ENCODE measurements around the gene NRARP. TPM values are rescaled to one million over a fixed set of nuclear protein-coding genes. Genes with fewer than 3 reads are reported as not detected.

NRARP gene
- total and polyA plus RNA-seq, 4 donors, result 0.48 to 1.3 (median 0.93) TPM; not detected in 1

DNA sequence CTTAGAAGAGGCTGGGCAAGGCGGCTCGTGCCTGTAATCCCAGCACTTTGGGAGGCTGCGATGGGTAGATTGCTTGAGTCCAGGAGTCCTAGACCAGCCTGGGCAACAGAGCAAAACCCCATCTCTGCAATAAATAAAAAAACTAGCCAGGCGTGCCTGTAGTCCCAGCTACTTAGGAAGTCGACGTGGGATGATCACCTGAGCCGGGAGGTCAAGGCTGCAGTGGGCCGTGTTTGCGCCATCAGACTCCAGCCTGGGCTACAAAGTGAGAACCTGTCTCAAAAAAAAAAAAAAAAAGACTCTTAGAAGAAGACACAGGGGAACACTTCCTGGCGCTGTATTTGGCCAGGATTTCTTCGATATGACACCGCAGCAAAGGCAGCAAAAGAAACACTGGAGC is 23.7 kb upstream of the NRARP start:
- TF ChIP-seq SP1 (IDR thresholded peaks at IDR 0.05) (no peak), FOXA2 (IDR thresholded peaks at IDR 0.05) (no peak), RXRA (IDR thresholded peaks at IDR 0.05) (no peak)
- TF ChIP-seq, protein P1, sequence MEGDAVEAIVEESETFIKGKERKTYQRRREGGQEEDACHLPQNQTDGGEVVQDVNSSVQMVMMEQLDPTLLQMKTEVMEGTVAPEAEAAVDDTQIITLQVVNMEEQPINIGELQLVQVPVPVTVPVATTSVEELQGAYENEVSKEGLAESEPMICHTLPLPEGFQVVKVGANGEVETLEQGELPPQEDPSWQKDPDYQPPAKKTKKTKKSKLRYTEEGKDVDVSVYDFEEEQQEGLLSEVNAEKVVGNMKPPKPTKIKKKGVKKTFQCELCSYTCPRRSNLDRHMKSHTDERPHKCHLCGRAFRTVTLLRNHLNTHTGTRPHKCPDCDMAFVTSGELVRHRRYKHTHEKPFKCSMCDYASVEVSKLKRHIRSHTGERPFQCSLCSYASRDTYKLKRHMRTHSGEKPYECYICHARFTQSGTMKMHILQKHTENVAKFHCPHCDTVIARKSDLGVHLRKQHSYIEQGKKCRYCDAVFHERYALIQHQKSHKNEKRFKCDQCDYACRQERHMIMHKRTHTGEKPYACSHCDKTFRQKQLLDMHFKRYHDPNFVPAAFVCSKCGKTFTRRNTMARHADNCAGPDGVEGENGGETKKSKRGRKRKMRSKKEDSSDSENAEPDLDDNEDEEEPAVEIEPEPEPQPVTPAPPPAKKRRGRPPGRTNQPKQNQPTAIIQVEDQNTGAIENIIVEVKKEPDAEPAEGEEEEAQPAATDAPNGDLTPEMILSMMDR (IDR thresholded peaks at IDR 0.05; ENCODE audit: low read depth, low read length, missing input control), result no peak
- H3K27ac ChIP-seq (ENCODE audit: low read depth in 1 of 2, low read length in 2 of 2), result no peak overlapping the region
- no peaks in the 10 kb centered on the region for H3K36me3 ChIP-seq (ENCODE audit: control insufficient read depth in 4 of 4, insufficient read depth in 3 of 4, low read depth in 1 of 4, low read length in 3 of 4)
- DNase-seq (ENCODE audit: low spot score), result no peak
- H3K9me3 ChIP-seq (ENCODE audit: control insufficient read depth in 4 of 4, low read length in 3 of 4), result no peaks in the 10 kb centered on the region
- H3K4me3 ChIP-seq (ENCODE audit: low read depth in 1 of 3, low read length in 3 of 3), result no peak overlapping the region
- H3K27me3 ChIP-seq (ENCODE audit: control insufficient read depth in 4 of 4, insufficient read depth in 4 of 4, low read length in 3 of 4), result no peaks in the 10 kb centered on the region
- H3K9ac ChIP-seq (ENCODE audit: low read depth in 1 of 2, low read length in 2 of 2), result no peak overlapping the region
- peaks cover 0 to 1% (median 0%) of the 10 kb centered on the region in 4 donors for H3K4me1 ChIP-seq (ENCODE audit: control insufficient read depth in 4 of 4, insufficient read depth in 4 of 4, low read length in 3 of 4)
- WGBS, result 95% methylated on average over 12 of the region's 12 CpGs

DNA sequence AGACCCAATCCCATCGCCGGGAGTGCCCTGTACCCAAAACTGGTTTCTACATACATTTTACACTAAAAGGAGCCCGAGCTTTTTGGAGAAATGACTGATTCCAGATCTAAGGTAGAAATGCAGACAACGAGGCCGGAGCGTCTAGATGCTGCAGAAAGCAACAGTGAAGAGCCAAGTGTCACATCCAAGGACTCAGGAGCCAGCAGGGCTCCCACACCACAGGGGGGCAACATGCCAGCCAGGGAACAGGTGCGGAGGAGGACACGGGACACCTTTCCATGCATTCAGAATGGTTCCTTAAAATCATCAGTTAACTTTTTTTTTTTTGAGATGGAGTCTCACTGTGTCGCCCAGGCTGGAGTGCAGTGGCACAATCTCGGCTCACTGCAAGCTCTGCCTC is 23.1 kb upstream of the NRARP start:
- 95% methylated on average over 10 of the region's 10 CpGs for WGBS
- no peaks in the 10 kb centered on the region for H3K27me3 ChIP-seq (ENCODE audit: control insufficient read depth in 4 of 4, insufficient read depth in 4 of 4, low read length in 3 of 4)
- no peak overlapping the region for H3K9ac ChIP-seq (ENCODE audit: low read depth in 1 of 2, low read length in 2 of 2)
- no peak overlapping the region for H3K4me3 ChIP-seq (ENCODE audit: low read depth in 1 of 3, low read length in 3 of 3)
- no peak for DNase-seq (ENCODE audit: low spot score)
- H3K27ac ChIP-seq (ENCODE audit: low read depth in 1 of 2, low read length in 2 of 2), result no peak overlapping the region
- TF ChIP-seq GABPA (IDR thresholded peaks at IDR 0.05 in 1 of 2, conservative IDR thresholded peaks at IDR 0.05 in 1 of 2) (no peak), RAD21 (IDR thresholded peaks at IDR 0.05) (no peak), HNF4A (conservative IDR thresholded peaks at IDR 0.05) (no peak), JUND (IDR thresholded peaks at IDR 0.05) (no peak), FOXA2 (IDR thresholded peaks at IDR 0.05) (no peak), RXRA (IDR thresholded peaks at IDR 0.05) (no peak), SP1 (IDR thresholded peaks at IDR 0.05) (no peak), NR2F2 (IDR thresholded peaks at IDR 0.05) (no peak), YY1 (IDR thresholded peaks at IDR 0.05) (no peak), TAF1 (conservative IDR thresholded peaks at IDR 0.05) (no peak), FOXA1 (IDR thresholded peaks at IDR 0.05) (no peak)
- TF ChIP-seq, protein P2, sequence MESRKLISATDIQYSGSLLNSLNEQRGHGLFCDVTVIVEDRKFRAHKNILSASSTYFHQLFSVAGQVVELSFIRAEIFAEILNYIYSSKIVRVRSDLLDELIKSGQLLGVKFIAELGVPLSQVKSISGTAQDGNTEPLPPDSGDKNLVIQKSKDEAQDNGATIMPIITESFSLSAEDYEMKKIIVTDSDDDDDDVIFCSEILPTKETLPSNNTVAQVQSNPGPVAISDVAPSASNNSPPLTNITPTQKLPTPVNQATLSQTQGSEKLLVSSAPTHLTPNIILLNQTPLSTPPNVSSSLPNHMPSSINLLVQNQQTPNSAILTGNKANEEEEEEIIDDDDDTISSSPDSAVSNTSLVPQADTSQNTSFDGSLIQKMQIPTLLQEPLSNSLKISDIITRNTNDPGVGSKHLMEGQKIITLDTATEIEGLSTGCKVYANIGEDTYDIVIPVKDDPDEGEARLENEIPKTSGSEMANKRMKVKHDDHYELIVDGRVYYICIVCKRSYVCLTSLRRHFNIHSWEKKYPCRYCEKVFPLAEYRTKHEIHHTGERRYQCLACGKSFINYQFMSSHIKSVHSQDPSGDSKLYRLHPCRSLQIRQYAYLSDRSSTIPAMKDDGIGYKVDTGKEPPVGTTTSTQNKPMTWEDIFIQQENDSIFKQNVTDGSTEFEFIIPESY (IDR thresholded peaks at IDR 0.05), result no peak
- TF ChIP-seq, protein P3, sequence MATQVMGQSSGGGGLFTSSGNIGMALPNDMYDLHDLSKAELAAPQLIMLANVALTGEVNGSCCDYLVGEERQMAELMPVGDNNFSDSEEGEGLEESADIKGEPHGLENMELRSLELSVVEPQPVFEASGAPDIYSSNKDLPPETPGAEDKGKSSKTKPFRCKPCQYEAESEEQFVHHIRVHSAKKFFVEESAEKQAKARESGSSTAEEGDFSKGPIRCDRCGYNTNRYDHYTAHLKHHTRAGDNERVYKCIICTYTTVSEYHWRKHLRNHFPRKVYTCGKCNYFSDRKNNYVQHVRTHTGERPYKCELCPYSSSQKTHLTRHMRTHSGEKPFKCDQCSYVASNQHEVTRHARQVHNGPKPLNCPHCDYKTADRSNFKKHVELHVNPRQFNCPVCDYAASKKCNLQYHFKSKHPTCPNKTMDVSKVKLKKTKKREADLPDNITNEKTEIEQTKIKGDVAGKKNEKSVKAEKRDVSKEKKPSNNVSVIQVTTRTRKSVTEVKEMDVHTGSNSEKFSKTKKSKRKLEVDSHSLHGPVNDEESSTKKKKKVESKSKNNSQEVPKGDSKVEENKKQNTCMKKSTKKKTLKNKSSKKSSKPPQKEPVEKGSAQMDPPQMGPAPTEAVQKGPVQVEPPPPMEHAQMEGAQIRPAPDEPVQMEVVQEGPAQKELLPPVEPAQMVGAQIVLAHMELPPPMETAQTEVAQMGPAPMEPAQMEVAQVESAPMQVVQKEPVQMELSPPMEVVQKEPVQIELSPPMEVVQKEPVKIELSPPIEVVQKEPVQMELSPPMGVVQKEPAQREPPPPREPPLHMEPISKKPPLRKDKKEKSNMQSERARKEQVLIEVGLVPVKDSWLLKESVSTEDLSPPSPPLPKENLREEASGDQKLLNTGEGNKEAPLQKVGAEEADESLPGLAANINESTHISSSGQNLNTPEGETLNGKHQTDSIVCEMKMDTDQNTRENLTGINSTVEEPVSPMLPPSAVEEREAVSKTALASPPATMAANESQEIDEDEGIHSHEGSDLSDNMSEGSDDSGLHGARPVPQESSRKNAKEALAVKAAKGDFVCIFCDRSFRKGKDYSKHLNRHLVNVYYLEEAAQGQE (IDR thresholded peaks at IDR 0.05), result no peak
- TF ChIP-seq, protein P1 (IDR thresholded peaks at IDR 0.05; ENCODE audit: low read depth, low read length, missing input control), result no peak
- TF ChIP-seq, protein P4, sequence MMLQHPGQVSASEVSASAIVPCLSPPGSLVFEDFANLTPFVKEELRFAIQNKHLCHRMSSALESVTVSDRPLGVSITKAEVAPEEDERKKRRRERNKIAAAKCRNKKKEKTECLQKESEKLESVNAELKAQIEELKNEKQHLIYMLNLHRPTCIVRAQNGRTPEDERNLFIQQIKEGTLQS (IDR thresholded peaks at IDR 0.05), result no peak
- TF ChIP-seq, protein P5, sequence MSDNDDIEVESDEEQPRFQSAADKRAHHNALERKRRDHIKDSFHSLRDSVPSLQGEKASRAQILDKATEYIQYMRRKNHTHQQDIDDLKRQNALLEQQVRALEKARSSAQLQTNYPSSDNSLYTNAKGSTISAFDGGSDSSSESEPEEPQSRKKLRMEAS (IDR thresholded peaks at IDR 0.05), result no peak
- H3K36me3 ChIP-seq (ENCODE audit: control insufficient read depth in 4 of 4, insufficient read depth in 3 of 4, low read depth in 1 of 4, low read length in 3 of 4), result no peaks in the 10 kb centered on the region
- H3K4me1 ChIP-seq (ENCODE audit: control insufficient read depth in 4 of 4, insufficient read depth in 4 of 4, low read length in 3 of 4), result peaks cover 0 to 3% (median 1%) of the 10 kb centered on the region in 4 donors
- H3K9me3 ChIP-seq (ENCODE audit: control insufficient read depth in 4 of 4, low read length in 3 of 4), result no peaks in the 10 kb centered on the region

All from liver (tissue), 9 donors.